ENCODE measurements around the gene KHDC3L.

Gene KHDC3L

DNA sequence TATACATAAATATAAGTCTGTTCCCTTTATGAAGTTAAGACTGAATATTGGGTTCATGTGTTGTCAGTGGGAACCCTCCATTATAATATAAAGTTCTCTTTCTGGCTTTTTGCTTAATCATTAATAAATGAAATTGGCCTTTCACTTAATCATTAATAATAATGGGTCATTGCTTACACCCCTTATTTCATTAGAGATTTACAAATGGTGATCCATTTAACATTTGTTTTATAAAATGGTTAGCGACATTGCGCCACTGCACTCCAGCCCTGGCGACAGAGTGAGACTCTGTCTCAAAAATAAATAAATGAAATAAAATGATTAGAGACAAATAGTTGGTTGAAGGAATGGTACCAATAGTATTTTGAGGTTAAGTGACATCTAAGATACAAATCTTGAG lies 50.6 kb downstream of the KHDC3L start:
- no peak for DNase-seq (ENCODE audit: low spot score)
- TF ChIP-seq CTCF (IDR thresholded peaks at IDR 0.05; ENCODE audit: extremely low read depth, insufficient read depth, missing control alignments): no peak
- in situ Hi-C loops (cut with MboI; ENCODE audit: low pct_unique_long_range_greater_than_20kb, low sequenced_read_pairs, unreplicated experiment): no loop called here

Data from GM13977 (cell line).